Heart right ventricle (tissue), 16 donors: ENCODE measurements around the gene EHBP1. TPM values are rescaled to one million over a fixed set of nuclear protein-coding genes. Genes with fewer than 3 reads are reported as not detected.
"Not testable (repeated sequence)": the region's sequence is repeated elsewhere in the genome, so short reads cannot be mapped to it uniquely, and the experiment has no call there.

Experiments used
- ATAC-seq, 8 donors: fragments of 200-7000 bp; cut with Tn5 transposase; one replicate each; pipeline ENCODE4 v1.9.1; 2020; ENCODE audit warnings: mild to moderate bottlenecking in 8 of 8, moderate library complexity in 8 of 8, moderate number of reproducible peaks in 1 of 8
- DNase-seq, 2 donors: peaks; one replicate each; pipeline ENCODE4 v3.0.0-alpha.2; 2020
- H3K27ac ChIP-seq, 10 donors: fragments of 200-600 bp; sonication (generic) in 2 of 10; one replicate each; pipeline versions ENCODE4 v1.5.0 to v1.8.0; 2020 to 2022; ENCODE audit warnings: mild to moderate bottlenecking in 3 of 10
- H3K27me3 ChIP-seq, 7 donors: fragments of 200-600 bp; one replicate each; pipeline ENCODE4 v1.8.0; 2021 to 2022; ENCODE audit warnings: mild to moderate bottlenecking in 2 of 7
- H3K36me3 ChIP-seq, 9 donors: fragments of 200-600 bp; sonication (generic) in 1 of 9; one replicate each; pipeline versions ENCODE4 v1.5.0 to v1.8.0; 2020 to 2022; ENCODE audit warnings: mild to moderate bottlenecking in 2 of 9
- H3K4me1 ChIP-seq, 9 donors: fragments of 200-600 bp; sonication (generic) in 1 of 9; one replicate each; pipeline versions ENCODE4 v1.5.0 to v1.8.0; 2020 to 2022; ENCODE audit warnings: mild to moderate bottlenecking in 4 of 9
- H3K4me3 ChIP-seq, 10 donors: fragments of 200-600 bp; sonication (generic) in 2 of 10; one replicate each; pipeline versions ENCODE4 v1.5.0 to v1.8.0; 2020 to 2022; ENCODE audit warnings: mild to moderate bottlenecking in 7 of 10, moderate library complexity in 2 of 10
- H3K9me3 ChIP-seq, 11 donors: fragments of 200-600 bp in 10 of 11; sonication (generic) in 2 of 11; one replicate each; pipeline versions ENCODE4 v1.5.0 to v1.8.0; 2013 to 2022; ENCODE audit warnings: mild to moderate bottlenecking in 2 of 11, control low read depth in 1 of 11, moderate library complexity in 1 of 11
- WGBS, 2 donors: extraction: QIAGEN DNeasy Blood & Tissue Kit; methylation state at CpG; one replicate each; pipeline ENCODE4 v1.1.7; 2013; ENCODE audit warnings: inconsistent platforms in 1 of 2; 5-methylcytosine and 5-hydroxymethylcytosine counted together
- intact Hi-C, 10 donors: fragments of 100-400 bp; cut with DNase I; formaldehyde crosslinking; loops; one replicate each; pipeline versions ENCODE4 v1.11.1 to v1.14.2; 2022
- polyA plus RNA-seq, 2 donors: library from polyadenylated mRNA; stranded (reverse); fragments of 200-250 nt; gene quantifications; one replicate each; pipeline ENCODE4 v1.2.3, GENCODE V29; 2013
- total RNA-seq, 10 donors: library from RNA; stranded (reverse); fragmentation: NEBNext Ultra II Directional in 3 of 10; extraction: Animal tissue kit (Norgen Biotek cat#: 25700) in 3 of 10; gene quantifications; one replicate each; pipeline versions ENCODE4 v1.2.1 to v1.2.4, GENCODE V29; 2021 to 2023
- TF ChIP-seq, protein P1 (sequence below), 9 donors: fragments of 200-600 bp; sonication (generic) in 2 of 9; IDR thresholded peaks; one replicate each; pipeline versions ENCODE4 v1.5.0 to v1.8.0; 2021 to 2022; ENCODE audit warnings: antibody characterized with exemption in 9 of 9, mild to moderate bottlenecking in 5 of 9, moderate library complexity in 1 of 9
- donor health status: Arrhythmogenic right ventricular cardiomyopathy.
- donor health status: ischemic (EF 13 %, LVEDD 7.1; RV severe dilation, severe dysfunction).
- donor health status: healthy with polysubstance abuse.
- donor health status: DM: no; HTN: yes; CAD: no.
- donor health status: DM: no; HTN: no; CAD: no.
- donor health status: ischemic (EF 25% LVEDD 6.9; RV normal size, moderate dysfunction).
- donor health status: ischemic (EF 25% LVEDD 5.7; RV mildly dilated, moderate dysfunction).
- donor health status: healthy.
- donor health status: DM: yes; HTN: yes; CAD: no.
- donor health status: Ischemic cardiomyopathy.
- donor health status: ischemic (EF 35%, LVEDD 5.7; RV mildly dilated, moderate dysfunction).
- donor health status: nonischemic (EF 11% LVEDD 7.7; RV severe dilation, severe dysfunction).
- donor health status: DM: yes; HTN: yes; CAD: no.
- donor health status: PGD.
- donor health status: ischemic (EF 29% LVEDD 5.4; RV normal size, mild dysfunction).
- donor health status: nonischemic (EF 23%, LVEDD 6.1; RV moderate dilation, normal function).

Gene EHBP1
- total and polyA plus RNA-seq, 12 donors = 7.8 to 26.1 (median 20.1) TPM

DNA sequence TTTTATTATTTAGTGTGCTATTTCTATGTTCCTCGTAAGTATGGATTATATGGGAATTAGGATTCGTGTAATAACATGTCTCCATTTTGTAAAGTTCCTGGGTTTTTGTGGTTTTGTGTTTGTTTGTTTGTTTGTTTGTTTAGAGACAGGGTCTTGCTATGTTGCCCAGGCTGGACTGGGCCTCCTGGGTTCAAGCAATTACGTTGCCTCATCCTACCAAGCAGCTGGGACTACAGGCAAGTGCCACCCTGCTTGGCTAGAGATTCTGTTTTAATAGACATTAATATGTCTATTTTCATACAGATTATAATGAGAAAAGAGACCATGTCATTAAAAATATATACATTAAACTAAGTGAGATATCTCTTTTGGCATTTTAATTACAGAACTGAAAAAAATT, 309.9 kb downstream of the EHBP1 start:
- no peaks in the 10 kb centered on the region for H3K27me3 ChIP-seq
- H3K9me3 ChIP-seq = no peaks in the 10 kb centered on the region
- no peak overlapping the region for H3K27ac ChIP-seq
- WGBS, 2 donors = 96 to 97% methylated on average over 3 of the region's 3 CpGs
- DNase-seq (no peak), ATAC-seq (no peak)
- TF ChIP-seq, protein P1, sequence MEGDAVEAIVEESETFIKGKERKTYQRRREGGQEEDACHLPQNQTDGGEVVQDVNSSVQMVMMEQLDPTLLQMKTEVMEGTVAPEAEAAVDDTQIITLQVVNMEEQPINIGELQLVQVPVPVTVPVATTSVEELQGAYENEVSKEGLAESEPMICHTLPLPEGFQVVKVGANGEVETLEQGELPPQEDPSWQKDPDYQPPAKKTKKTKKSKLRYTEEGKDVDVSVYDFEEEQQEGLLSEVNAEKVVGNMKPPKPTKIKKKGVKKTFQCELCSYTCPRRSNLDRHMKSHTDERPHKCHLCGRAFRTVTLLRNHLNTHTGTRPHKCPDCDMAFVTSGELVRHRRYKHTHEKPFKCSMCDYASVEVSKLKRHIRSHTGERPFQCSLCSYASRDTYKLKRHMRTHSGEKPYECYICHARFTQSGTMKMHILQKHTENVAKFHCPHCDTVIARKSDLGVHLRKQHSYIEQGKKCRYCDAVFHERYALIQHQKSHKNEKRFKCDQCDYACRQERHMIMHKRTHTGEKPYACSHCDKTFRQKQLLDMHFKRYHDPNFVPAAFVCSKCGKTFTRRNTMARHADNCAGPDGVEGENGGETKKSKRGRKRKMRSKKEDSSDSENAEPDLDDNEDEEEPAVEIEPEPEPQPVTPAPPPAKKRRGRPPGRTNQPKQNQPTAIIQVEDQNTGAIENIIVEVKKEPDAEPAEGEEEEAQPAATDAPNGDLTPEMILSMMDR (IDR thresholded peaks at IDR 0.05) = no peak
- H3K4me1 ChIP-seq = no peaks in the 10 kb centered on the region
- no peak overlapping the region for H3K4me3 ChIP-seq
- intact Hi-C loops = loop anchor here in 1 of 10 donors (10.0 kb wide), 1 partner anchor 221 kb away; no protein-coding TSS in a partner anchor
- peaks cover 0 to 23% (median 0%) of the 10 kb centered on the region in 9 donors for H3K36me3 ChIP-seq

GRCh38 chr2:63018439-63018838, 312.9 kb downstream of the EHBP1 start:
- Histone ChIP-seq H3K27ac (no peak overlapping the region), H3K4me1 (no peaks in the 10 kb centered on the region), H3K36me3 (peaks cover 0 to 28% (median 0%) of the 10 kb centered on the region in 9 donors), H3K27me3 (no peaks in the 10 kb centered on the region), H3K4me3 (no peak overlapping the region), H3K9me3 (no peaks in the 10 kb centered on the region)
- TF ChIP-seq, protein P1 (IDR thresholded peaks at IDR 0.05) = no peak
- ATAC-seq (no peak), DNase-seq (no peak)
- 94 to 97% methylated on average over 2 of the region's 2 CpGs for WGBS, 2 donors
- intact Hi-C loops = loop anchor here in 1 of 10 donors (10.0 kb wide), 1 partner anchor 224 kb away; no protein-coding TSS in a partner anchor

DNA sequence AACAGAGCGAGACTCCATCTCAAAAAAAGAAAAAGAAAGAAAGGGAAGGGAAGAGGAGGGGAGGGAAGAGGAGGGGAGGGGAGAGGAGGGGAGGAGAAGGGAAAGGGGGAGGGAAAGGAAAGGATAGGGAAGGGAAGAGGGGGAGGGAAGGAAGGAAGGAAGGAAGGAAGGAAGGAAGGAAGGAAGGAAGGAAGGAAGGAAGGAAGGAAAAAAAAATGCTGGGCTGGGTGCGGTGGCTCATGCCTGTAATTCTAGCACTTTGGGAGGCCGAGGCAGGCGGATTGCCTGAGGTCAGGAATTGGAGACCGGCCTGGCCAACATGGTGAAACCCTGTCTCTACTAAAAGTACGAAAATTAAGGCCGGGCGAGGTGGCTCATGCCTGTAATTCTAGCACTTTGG, 314.2 kb downstream of the EHBP1 start:
- intact Hi-C loops = loop anchor here in 3 of 10 donors (10.0 kb wide), 2 partner anchors 225 to 235 kb away; no protein-coding TSS in a partner anchor
- H3K27ac ChIP-seq, DNase-seq, ATAC-seq, H3K4me1 ChIP-seq, H3K4me3 ChIP-seq, H3K27me3 ChIP-seq, H3K9me3 ChIP-seq: not testable (repeated sequence)
- H3K36me3 ChIP-seq = peaks cover 0 to 23% (median 0%) of the 10 kb centered on the region in 9 donors
- WGBS, 2 donors = 94% methylated on average over 8 of the region's 8 CpGs

DNA sequence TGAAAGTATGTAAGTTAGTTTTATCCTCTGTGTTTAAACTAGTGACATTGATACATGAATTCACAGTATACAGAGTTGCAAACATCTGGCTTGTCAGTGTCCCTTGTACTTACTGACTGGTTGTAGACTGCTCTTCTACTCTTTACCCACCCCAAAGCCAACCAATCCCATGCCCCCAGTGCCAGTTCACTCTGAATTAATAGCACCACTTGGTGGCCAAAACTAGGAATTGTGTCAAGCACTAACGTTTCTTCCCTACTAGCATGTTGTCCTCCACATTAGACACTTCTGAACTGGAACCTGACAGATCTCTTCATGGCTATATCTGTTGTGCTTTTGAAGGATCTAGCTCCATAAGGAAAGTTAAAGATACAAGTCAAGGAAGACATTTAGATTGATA, 317.9 kb downstream of the EHBP1 start:
- ATAC-seq = no peak
- WGBS, 2 donors = 0 to 13% methylated on average over 1 of the region's 1 CpG
- TF ChIP-seq, protein P1 (IDR thresholded peaks at IDR 0.05) = peak in 7 of 9 donors; percentile 18 to 44 (median 33)
- H3K4me3 ChIP-seq = no peak overlapping the region
- H3K4me1 ChIP-seq = no peaks in the 10 kb centered on the region
- H3K36me3 ChIP-seq = peaks cover 0 to 29% (median 0%) of the 10 kb centered on the region in 9 donors
- H3K27ac ChIP-seq = no peak overlapping the region
- no peaks in the 10 kb centered on the region for H3K27me3 ChIP-seq
- DNase-seq = no peak
- H3K9me3 ChIP-seq = no peaks in the 10 kb centered on the region
- intact Hi-C loops = loop anchor here in 2 of 10 donors (10.0 kb wide), 1 partner anchor 239 kb away; no protein-coding TSS in a partner anchor

DNA sequence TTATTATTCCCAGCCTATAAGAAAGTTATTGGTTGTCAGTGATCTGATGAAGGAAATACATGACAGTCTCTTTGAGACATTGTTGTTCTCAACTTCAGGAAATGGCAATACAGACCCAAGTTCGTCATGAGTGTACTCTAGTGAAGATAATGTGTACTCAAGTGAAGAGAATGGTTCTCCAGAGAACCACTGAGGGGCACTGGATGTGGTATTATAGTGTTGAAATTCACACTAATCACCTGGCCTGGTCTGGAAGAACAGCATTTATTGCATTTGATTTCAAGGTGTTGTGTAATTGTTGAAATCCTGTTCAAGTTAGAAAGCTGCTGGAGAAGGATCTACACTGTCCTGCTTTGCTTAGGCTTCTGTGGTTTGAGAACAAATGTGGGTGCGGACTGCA, 321.7 kb downstream of the EHBP1 start:
- Histone ChIP-seq H3K27me3 (no peaks in the 10 kb centered on the region), H3K36me3 (peaks cover 0 to 25% (median 0%) of the 10 kb centered on the region in 9 donors), H3K4me1 (no peaks in the 10 kb centered on the region), H3K27ac (no peak overlapping the region), H3K4me3 (no peak overlapping the region), H3K9me3 (no peaks in the 10 kb centered on the region)
- no peak for DNase-seq
- TF ChIP-seq, protein P1 (IDR thresholded peaks at IDR 0.05) = no peak
- no peak for ATAC-seq
- 91 to 93% methylated on average over 2 of the region's 2 CpGs for whole genome bisulfite sequencing, 2 donors
- intact Hi-C loops = loop anchor here in 2 of 10 donors (10.0 kb wide), 1 partner anchor 242 kb away; no protein-coding TSS in a partner anchor
